CD14-positive monocyte (primary cell): ENCODE data around the gene PHACTR3. TPM values are rescaled to one million over a fixed set of nuclear protein-coding genes. Genes with fewer than 3 reads are reported as not detected.

ENCODE experiments used
- DNase-seq, 3 donors: peaks; one replicate each; pipeline ENCODE4 v3.0.0-alpha.2; 2011 to 2022
- H2AFZ ChIP-seq: 2 replicates; pipeline ENCODE4 v1.6.0; 2012; ENCODE audit warnings: mild to moderate bottlenecking, low read depth, low read length, inconsistent platforms; ENCODE audit not compliant: insufficient read depth, poor library complexity, severe bottlenecking
- H3K27ac ChIP-seq, 2 donors: 1 replicate in 1 of 2; 2 replicates in 1 of 2; pipeline ENCODE4 v1.5.1; 2012 to 2013; ENCODE audit warnings: low read length in 2 of 2, control low read depth in 1 of 2, inconsistent platforms in 1 of 2, low read depth in 1 of 2, mild to moderate bottlenecking in 1 of 2
- H3K27me3 ChIP-seq, 2 donors: one replicate each; pipeline versions ENCODE4 v1.6.0 to v1.6.1; 2011 to 2013; ENCODE audit warnings: low read length in 2 of 2; ENCODE audit not compliant: control insufficient read depth in 2 of 2, insufficient read depth in 2 of 2
- H3K36me3 ChIP-seq, 2 donors: replicated peaks in 1 of 2; 1 replicate in 1 of 2; 2 replicates in 1 of 2; pipeline versions ENCODE4 v1.5.1 to v1.6.1; 2012 to 2013; ENCODE audit warnings: low read length in 2 of 2, control low read depth in 1 of 2, inconsistent platforms in 1 of 2, mild to moderate bottlenecking in 1 of 2; ENCODE audit not compliant: insufficient read depth in 2 of 2, control insufficient read depth in 1 of 2
- H3K4me1 ChIP-seq, 2 donors: 1 replicate in 1 of 2; 2 replicates in 1 of 2; pipeline versions ENCODE4 v1.5.1 to v1.6.1; 2012 to 2013; ENCODE audit warnings: low read length in 2 of 2, control low read depth in 1 of 2, inconsistent platforms in 1 of 2, mild to moderate bottlenecking in 1 of 2, moderate library complexity in 1 of 2; ENCODE audit not compliant: insufficient read depth in 2 of 2, control insufficient read depth in 1 of 2
- H3K4me2 ChIP-seq: replicated peaks from 2 replicates; pipeline ENCODE3; 2012; ENCODE audit warnings: low read length, moderate library complexity, mild to moderate bottlenecking; ENCODE audit not compliant: poor library complexity, severe bottlenecking; ENCODE audit errors: extremely low read depth
- H3K4me3 ChIP-seq, 3 experiments: fragments of 200-600 bp in 1 of 3; sonication (generic) in 1 of 3; replicated peaks in 1 of 3; 1 replicate in 2 of 3; 2 replicates in 1 of 3; pipeline ENCODE4 v1.5.1; 2011 to 2013; ENCODE audit warnings: low read length in 3 of 3, mild to moderate bottlenecking in 3 of 3, control low read depth in 2 of 3, low read depth in 2 of 3, inconsistent platforms in 1 of 3, moderate library complexity in 1 of 3
- H3K79me2 ChIP-seq: 2 replicates; pipeline ENCODE4 v1.6.0; 2012; ENCODE audit warnings: mild to moderate bottlenecking, control low read depth, inconsistent platforms, low read length, moderate library complexity; ENCODE audit not compliant: insufficient read depth
- H3K9ac ChIP-seq: 2 replicates; pipeline ENCODE4 v1.6.0; 2017; ENCODE audit warnings: low read length, mild to moderate bottlenecking; ENCODE audit not compliant: insufficient read depth, poor library complexity, severe bottlenecking
- H3K9me3 ChIP-seq, 2 donors: replicated peaks in 1 of 2; 1 replicate in 1 of 2; 2 replicates in 1 of 2; pipeline versions ENCODE4 v1.5.1 to v1.6.1; 2012 to 2013; ENCODE audit warnings: low read length in 2 of 2, control low read depth in 1 of 2; ENCODE audit not compliant: control insufficient read depth in 1 of 2, insufficient read depth in 1 of 2
- H4K20me1 ChIP-seq: 2 replicates; pipeline ENCODE4 v1.6.0; 2012; ENCODE audit warnings: mild to moderate bottlenecking, low read length, control low read depth, moderate library complexity; ENCODE audit not compliant: insufficient read depth
- H3K27ac Mint-ChIP-seq, 7 donors: one replicate each; pipeline ENCODE4 v1.8.0; 2020; ENCODE audit warnings: mild to moderate bottlenecking in 7 of 7, mixed read lengths in 7 of 7, moderate library complexity in 6 of 7, inconsistent platforms in 2 of 7
- H3K27me3 Mint-ChIP-seq, 3 donors: one replicate each; pipeline ENCODE4 v1.8.0; 2021 to 2022; ENCODE audit warnings: low read depth in 3 of 3, mild to moderate bottlenecking in 3 of 3, mixed read lengths in 3 of 3, moderate library complexity in 3 of 3, inconsistent platforms in 1 of 3
- H3K36me3 Mint-ChIP-seq, 2 donors: one replicate each; pipeline ENCODE4 v1.8.0; 2020; ENCODE audit warnings: mixed read lengths in 2 of 2, inconsistent platforms in 1 of 2, mild to moderate bottlenecking in 1 of 2
- H3K4me1 Mint-ChIP-seq: one replicate; pipeline ENCODE4 v1.8.0; 2020; ENCODE audit warnings: mild to moderate bottlenecking, mixed read lengths
- H3K4me3 Mint-ChIP-seq, 2 donors: one replicate each; pipeline ENCODE4 v1.8.0; 2020; ENCODE audit warnings: mild to moderate bottlenecking in 2 of 2, mixed read lengths in 2 of 2, moderate library complexity in 1 of 2
- H3K9me3 Mint-ChIP-seq, 7 donors: one replicate each; pipeline ENCODE4 v1.8.0; 2020 to 2022; ENCODE audit warnings: mixed read lengths in 7 of 7, mild to moderate bottlenecking in 6 of 7, moderate library complexity in 6 of 7, inconsistent platforms in 2 of 7
- WGBS: methylation state at CpG from one replicate; pipeline ENCODE4 v1.1.5; 2013; ENCODE audit warnings: missing lambda C conversion rate; ENCODE audit not compliant: insufficient coverage; 5-methylcytosine and 5-hydroxymethylcytosine counted together
- intact Hi-C, 2 donors: fragments of 100-400 bp; cut with micrococcal nuclease; formaldehyde crosslinking; loops; one replicate each; pipeline versions ENCODE4 v1.15.0 to v1.15.1; 2023
- polyA plus RNA-seq, 3 donors: library from polyadenylated mRNA; depleted of rRNA in 1 of 3; unstranded in 2 of 3; stranded (reverse) in 1 of 3; fragments of 300-500 nt in 2 of 3; fragments of >200 nt in 1 of 3; fragmentation: Illumina TruSeq in 2 of 3; gene quantifications; 1 replicate in 2 of 3; 2 replicates in 1 of 3; pipeline ENCODE4 v1.2.3, GENCODE V29; 2012 to 2021
- TF ChIP-seq, protein P1 (sequence below): fragments of 200-600 bp; IDR thresholded peaks from one replicate; pipeline ENCODE4 v1.8.0; 2022; ENCODE audit warnings: antibody characterized with exemption, mild to moderate bottlenecking

PHACTR3 gene
- polyA plus RNA-seq, 3 donors = 0.11 to 0.17 TPM; not detected in 1

DNA sequence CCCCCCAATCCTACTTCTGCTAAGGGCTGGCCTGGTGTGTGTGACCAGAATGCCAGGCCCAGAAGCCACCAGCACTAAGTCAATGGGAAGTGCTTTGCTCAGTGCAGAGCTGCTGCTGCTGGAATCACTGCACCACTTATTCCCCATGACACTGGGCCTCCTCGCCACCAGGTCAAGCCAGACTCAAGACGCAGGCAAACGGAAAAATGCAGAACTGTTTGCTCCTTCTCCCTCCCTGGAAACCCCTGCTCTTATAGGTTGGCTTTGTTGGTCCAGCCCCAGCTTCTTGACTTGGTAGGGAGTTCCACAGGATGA, 121.9 kb downstream of the PHACTR3 start:
- Histone ChIP-seq H3K9ac (no peak overlapping the region), H4K20me1 (peaks cover 13% of the 10 kb centered on the region), H3K9me3 (peaks cover 0 to 14% of the 10 kb centered on the region in 2 donors), H3K4me1 (peaks cover 43 to 45% of the 10 kb centered on the region in 2 donors), H2AFZ (no peak overlapping the region), H3K4me3 (no peak overlapping the region), H3K79me2 (no peaks in the 10 kb centered on the region), H3K36me3 (no peaks in the 10 kb centered on the region), H3K4me2 (no peak overlapping the region), H3K27me3 (peaks cover 56 to 81% of the 10 kb centered on the region in 2 donors), H3K27ac (no peak overlapping the region)
- Mint-ChIP-seq H3K36me3 (peaks cover 28 to 39% of the 10 kb centered on the region in 2 donors), H3K27ac (peak overlapping the region in 1 of 7 donors; percentile 44), H3K9me3 (peaks cover 0 to 31% (median 13%) of the 10 kb centered on the region in 7 donors), H3K4me1 (peaks cover 57% of the 10 kb centered on the region), H3K4me3 (peak overlapping the region in 1 of 2 donors; percentile 82), H3K27me3 (peaks cover 81 to 92% (median 86%) of the 10 kb centered on the region in 3 donors)
- WGBS = no CpG with 5 or more reads among the region's 3 CpGs
- TF ChIP-seq, protein P1, sequence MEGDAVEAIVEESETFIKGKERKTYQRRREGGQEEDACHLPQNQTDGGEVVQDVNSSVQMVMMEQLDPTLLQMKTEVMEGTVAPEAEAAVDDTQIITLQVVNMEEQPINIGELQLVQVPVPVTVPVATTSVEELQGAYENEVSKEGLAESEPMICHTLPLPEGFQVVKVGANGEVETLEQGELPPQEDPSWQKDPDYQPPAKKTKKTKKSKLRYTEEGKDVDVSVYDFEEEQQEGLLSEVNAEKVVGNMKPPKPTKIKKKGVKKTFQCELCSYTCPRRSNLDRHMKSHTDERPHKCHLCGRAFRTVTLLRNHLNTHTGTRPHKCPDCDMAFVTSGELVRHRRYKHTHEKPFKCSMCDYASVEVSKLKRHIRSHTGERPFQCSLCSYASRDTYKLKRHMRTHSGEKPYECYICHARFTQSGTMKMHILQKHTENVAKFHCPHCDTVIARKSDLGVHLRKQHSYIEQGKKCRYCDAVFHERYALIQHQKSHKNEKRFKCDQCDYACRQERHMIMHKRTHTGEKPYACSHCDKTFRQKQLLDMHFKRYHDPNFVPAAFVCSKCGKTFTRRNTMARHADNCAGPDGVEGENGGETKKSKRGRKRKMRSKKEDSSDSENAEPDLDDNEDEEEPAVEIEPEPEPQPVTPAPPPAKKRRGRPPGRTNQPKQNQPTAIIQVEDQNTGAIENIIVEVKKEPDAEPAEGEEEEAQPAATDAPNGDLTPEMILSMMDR = no peak
- intact Hi-C loops = loop anchor here in 1 of 2 donors (10.0 kb wide), 1 partner anchor 389 kb away; no protein-coding TSS in a partner anchor
- no peak for DNase-seq

DNA sequence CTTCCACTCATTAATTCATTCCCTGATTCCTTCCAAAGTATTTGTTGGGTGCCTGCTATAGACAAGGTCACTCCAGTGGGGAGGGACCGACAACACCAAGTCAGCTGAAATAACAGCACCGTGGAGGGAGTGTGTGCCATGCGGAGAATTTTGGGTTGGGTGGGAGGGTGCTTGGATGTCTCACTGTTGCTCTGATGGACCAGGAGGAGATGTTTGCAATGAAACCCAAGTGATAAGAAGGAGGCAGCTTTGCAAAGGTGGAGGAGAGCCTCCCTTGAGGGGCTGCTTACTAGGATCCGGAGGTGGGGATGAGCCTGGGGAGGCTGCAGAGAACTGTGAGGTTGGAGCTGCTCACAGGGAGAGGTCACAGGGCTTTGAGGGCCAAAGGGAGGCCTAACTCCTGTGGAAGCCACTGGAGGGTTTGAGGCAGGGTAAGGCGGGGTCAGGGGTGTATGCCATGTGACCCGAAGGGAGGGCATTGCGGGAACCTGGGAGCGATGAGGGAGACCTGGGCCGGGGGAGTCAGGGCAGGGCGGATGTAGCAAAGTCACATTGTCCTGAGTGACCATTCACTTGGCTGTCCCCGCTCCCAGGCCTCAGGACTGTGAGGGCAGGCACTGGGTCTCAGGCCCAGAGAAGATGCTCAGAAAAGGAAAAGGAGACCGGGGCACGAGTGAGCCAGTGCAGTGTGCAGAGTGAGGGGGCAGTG, 124.5 kb downstream of the PHACTR3 start:
- Mint-ChIP-seq H3K4me1 (peaks cover 31% of the 10 kb centered on the region), H3K27ac (no peak overlapping the region), H3K4me3 (peak overlapping the region in 1 of 2 donors; percentile 82), H3K36me3 (peaks cover 21 to 33% of the 10 kb centered on the region in 2 donors), H3K27me3 (peaks cover 76 to 81% (median 77%) of the 10 kb centered on the region in 3 donors), H3K9me3 (peaks cover 0 to 19% (median 3%) of the 10 kb centered on the region in 7 donors)
- Histone ChIP-seq H4K20me1 (peaks cover 6% of the 10 kb centered on the region), H3K79me2 (no peaks in the 10 kb centered on the region), H3K36me3 (no peaks in the 10 kb centered on the region), H3K9ac (no peak overlapping the region), H3K9me3 (peaks cover 0 to 14% of the 10 kb centered on the region in 2 donors), H3K4me2 (no peak overlapping the region), H3K4me3 (no peak overlapping the region), H3K4me1 (peaks cover 26 to 29% of the 10 kb centered on the region in 2 donors), H3K27ac (no peak overlapping the region), H2AFZ (no peak overlapping the region), H3K27me3 (peaks cover 72 to 97% of the 10 kb centered on the region in 2 donors)
- intact Hi-C loops = loop anchor here in 1 of 2 donors (10.0 kb wide), 1 partner anchor 386 kb away; no protein-coding TSS in a partner anchor
- TF ChIP-seq, protein P1 = no peak
- DNase-seq = no peak
- 95% methylated on average over 12 of the region's 13 CpGs for WGBS
